ENCODE results near the gene NEK11. TPM values are rescaled to one million over a fixed set of nuclear protein-coding genes. Genes with fewer than 3 reads are reported as not detected.
A peak's percentile ranks its signal among the peaks of the same experiment; 100 is the strongest.

NEK11 gene
- total and polyA plus RNA-seq, 9 of the 15 experiments (the other 6 are each of a cell fraction or from before 2014, with no cell fraction given), result 0.28 to 1.5 (median 0.87) TPM

DNA sequence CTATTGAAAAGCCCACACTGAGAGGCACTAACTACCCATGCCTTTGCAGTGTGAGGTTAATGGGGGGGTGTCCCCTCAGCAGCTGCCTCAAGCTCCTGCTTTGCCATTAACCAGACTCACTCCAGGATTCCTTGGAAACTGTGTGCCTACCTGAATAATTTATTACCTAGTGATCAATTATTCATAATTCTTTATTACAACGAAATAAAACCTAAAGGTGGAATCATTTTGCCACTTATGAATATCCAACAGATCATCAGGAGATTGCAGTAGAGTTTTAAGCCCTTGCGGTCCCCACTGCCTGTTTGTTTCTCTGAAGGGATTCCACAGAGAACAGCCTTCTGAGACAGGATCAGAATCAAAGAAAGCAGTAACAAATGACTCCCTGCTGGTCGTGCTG, 23.3 kb downstream of the NEK11 start:
- Histone ChIP-seq H3K4me3 (no peak overlapping the region), H3K4me1 (replicated peaks in 1 of 2; ENCODE audit: control insufficient read depth in 2 of 2, insufficient read depth in 2 of 2, low read length in 2 of 2) (no peaks in the 10 kb centered on the region), H3K27me3 (ENCODE audit: control insufficient read depth in 2 of 2, insufficient read depth in 2 of 2, low read length in 2 of 2) (no peaks in the 10 kb centered on the region), H3K36me3 (ENCODE audit: control insufficient read depth, insufficient read depth, low read length) (no peaks in the 10 kb centered on the region), H4K20me1 (replicated peaks; ENCODE audit: control insufficient read depth, insufficient read depth, low read length) (no peaks in the 10 kb centered on the region), H3K9ac (ENCODE audit: insufficient read depth in 1 of 2, low read depth in 2 of 2, low read length in 2 of 2) (no peak overlapping the region), H3K79me2 (ENCODE audit: control insufficient read depth, insufficient read depth, low read length) (no peaks in the 10 kb centered on the region), H3K9me1 (ENCODE audit: control insufficient read depth, insufficient read depth, low read length) (no peaks in the 10 kb centered on the region), H3K9me3 (replicated peaks; ENCODE audit: control insufficient read depth, insufficient read depth, low read depth, low read length) (no peaks in the 10 kb centered on the region), H3K27ac (ENCODE audit: extremely low read depth, low read depth, low read length) (no peak overlapping the region), H2AFZ (ENCODE audit: low read depth, low read length) (no peak overlapping the region), H3K4me2 (ENCODE audit: insufficient read depth, low read length) (no peak overlapping the region)
- BruUV-seq (replicated peaks), result no TSS peak
- DNase-seq (ENCODE audit: extremely low read depth in 1 of 4, low spot score in 3 of 4), result no peak
- intact Hi-C loops (cut with micrococcal nuclease), result no loop called here
- no peak for FAIRE-seq
- no peak for ATAC-seq
- CTCF ChIA-PET (ENCODE audit: low intra/inter-chr PET ratio), result no interaction called here
- POLR2A ChIA-PET, result no interaction called here
- 0% methylated on average over 2 of the region's 3 CpGs for WGBS (ENCODE audit: insufficient coverage, low coverage, missing lambda C conversion rate)
- in situ Hi-C loops (cut with MboI), result no loop called here
- TF ChIP-seq ZNF124 (CRISPR knock-in tag; IDR thresholded peaks at IDR 0.05), result no peak
- TF ChIP-seq TGIF2 (CRISPR knock-in tag; IDR thresholded peaks at IDR 0.05), result no peak
- TF ChIP-seq ZNF696 (CRISPR knock-in tag; conservative IDR thresholded peaks at IDR 0.05), result no peak

DNA sequence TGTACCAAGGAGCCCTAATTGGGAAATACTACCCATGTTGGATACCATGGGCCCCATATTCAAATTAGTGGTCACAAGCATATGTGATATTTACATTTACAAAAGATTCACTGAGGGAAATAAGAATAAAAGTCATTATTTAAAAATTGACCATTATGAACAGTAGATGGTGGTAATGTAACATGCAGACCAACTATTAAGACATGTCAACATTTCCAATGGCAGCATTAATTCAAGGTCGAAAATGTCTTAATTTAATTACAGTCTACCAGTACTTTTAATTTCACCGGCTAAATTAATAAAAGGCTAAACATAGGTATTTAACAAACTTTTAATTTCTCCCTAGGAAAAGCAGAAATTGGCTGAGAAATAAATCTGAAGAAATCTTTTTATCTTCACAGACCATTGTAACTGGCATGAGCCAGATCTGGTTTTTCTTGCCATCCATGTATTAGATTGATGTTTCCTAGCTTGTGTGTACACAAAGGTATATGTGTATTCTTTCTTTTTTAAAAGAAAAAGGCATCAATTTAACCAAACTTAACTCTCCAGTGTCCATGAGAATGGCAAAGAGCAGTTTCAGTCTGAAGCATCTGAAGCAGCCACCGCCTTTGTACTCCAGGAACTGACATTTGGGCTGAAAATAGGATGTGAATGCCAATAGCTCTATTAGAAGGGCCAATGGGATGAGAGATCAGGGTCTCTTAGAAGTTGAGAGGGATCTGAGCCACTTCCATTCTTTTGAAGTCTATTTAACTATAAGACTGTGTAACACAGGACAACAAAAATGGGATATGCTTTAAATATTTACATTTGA, 26.6 kb downstream of the NEK11 start:
- no peak for ATAC-seq
- Histone ChIP-seq H3K9ac (ENCODE audit: insufficient read depth in 1 of 2, low read depth in 2 of 2, low read length in 2 of 2) (no peak overlapping the region), H3K36me3 (ENCODE audit: control insufficient read depth, insufficient read depth, low read length) (no peaks in the 10 kb centered on the region), H3K4me2 (ENCODE audit: insufficient read depth, low read length) (no peak overlapping the region), H4K20me1 (replicated peaks; ENCODE audit: control insufficient read depth, insufficient read depth, low read length) (no peaks in the 10 kb centered on the region), H3K27me3 (ENCODE audit: control insufficient read depth in 2 of 2, insufficient read depth in 2 of 2, low read length in 2 of 2) (no peaks in the 10 kb centered on the region), H3K4me1 (replicated peaks in 1 of 2; ENCODE audit: control insufficient read depth in 2 of 2, insufficient read depth in 2 of 2, low read length in 2 of 2) (no peaks in the 10 kb centered on the region), H3K9me1 (ENCODE audit: control insufficient read depth, insufficient read depth, low read length) (no peaks in the 10 kb centered on the region), H3K4me3 (no peak overlapping the region), H3K9me3 (replicated peaks; ENCODE audit: control insufficient read depth, insufficient read depth, low read depth, low read length) (no peaks in the 10 kb centered on the region), H3K27ac (ENCODE audit: extremely low read depth, low read depth, low read length) (no peak overlapping the region), H3K79me2 (ENCODE audit: control insufficient read depth, insufficient read depth, low read length) (no peaks in the 10 kb centered on the region), H2AFZ (ENCODE audit: low read depth, low read length) (no peak overlapping the region)
- intact Hi-C loops (cut with micrococcal nuclease) (no loop called here), in situ Hi-C loops (cut with MboI) (no loop called here)
- ChIA-PET POLR2A (no interaction called here), CTCF (ENCODE audit: low intra/inter-chr PET ratio) (no interaction called here)
- DNase-seq (ENCODE audit: extremely low read depth in 1 of 4, low spot score in 3 of 4), result no peak
- WGBS (ENCODE audit: insufficient coverage, low coverage, missing lambda C conversion rate), result 10% methylated on average over 3 of the region's 3 CpGs
- FAIRE-seq, result no peak
- no TSS peak for BruUV-seq (replicated peaks)
- peak; percentile 59 to 68 for TF ChIP-seq RAD21 (CRISPR knock-in tag; conservative IDR thresholded peaks at IDR 0.05 in 1 of 2, IDR thresholded peaks at IDR 0.05 in 1 of 2)
- TF ChIP-seq, protein P1, sequence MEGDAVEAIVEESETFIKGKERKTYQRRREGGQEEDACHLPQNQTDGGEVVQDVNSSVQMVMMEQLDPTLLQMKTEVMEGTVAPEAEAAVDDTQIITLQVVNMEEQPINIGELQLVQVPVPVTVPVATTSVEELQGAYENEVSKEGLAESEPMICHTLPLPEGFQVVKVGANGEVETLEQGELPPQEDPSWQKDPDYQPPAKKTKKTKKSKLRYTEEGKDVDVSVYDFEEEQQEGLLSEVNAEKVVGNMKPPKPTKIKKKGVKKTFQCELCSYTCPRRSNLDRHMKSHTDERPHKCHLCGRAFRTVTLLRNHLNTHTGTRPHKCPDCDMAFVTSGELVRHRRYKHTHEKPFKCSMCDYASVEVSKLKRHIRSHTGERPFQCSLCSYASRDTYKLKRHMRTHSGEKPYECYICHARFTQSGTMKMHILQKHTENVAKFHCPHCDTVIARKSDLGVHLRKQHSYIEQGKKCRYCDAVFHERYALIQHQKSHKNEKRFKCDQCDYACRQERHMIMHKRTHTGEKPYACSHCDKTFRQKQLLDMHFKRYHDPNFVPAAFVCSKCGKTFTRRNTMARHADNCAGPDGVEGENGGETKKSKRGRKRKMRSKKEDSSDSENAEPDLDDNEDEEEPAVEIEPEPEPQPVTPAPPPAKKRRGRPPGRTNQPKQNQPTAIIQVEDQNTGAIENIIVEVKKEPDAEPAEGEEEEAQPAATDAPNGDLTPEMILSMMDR (IDR thresholded peaks at IDR 0.05 in 2 of 3, conservative IDR thresholded peaks at IDR 0.05 in 1 of 3; ENCODE audit: insufficient read depth in 2 of 3, low read depth in 1 of 3, low read length in 3 of 3), result peak in 1 of 3 experiments; percentile 49; a peak in 2 of 6 replicates
